ENCODE results near the gene OR52N4.

DNA sequence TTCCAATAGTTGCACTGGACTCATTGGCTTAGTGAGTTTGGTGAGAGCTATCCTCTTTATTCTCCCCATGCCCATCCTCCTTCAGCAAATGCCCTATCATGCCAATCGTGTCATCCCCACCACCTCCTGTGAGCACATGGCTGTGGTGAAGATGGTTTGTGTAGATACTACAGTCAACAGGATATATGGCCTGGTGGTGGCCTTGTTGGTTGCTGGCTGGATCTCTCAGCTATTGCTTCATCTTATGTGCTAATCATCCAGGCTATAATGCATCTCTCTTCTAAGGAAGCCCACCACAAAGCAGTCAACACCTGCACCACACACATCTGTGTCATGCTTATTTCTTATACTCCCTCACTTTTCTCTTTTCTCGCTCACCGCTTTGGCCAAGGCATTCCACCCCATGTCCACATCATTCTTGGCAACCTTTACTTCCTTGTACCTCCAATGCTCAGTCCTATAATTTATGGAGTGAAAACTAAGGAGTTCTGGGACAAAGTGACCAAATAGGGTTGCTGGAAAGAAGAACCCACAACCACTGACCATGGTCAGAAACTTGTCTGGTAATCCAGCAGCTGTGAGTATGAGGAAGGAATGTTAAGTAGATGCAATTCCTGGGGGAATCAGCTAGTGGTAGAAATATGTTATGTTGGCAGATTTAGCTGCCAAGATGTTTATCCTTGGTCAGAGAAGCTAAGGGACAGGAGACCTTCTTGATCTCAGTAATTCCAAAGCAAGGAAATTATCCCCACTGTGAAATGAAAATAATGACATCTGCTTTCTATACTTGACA, 34.1 kb upstream of the OR52N4 start:
- no peak for TF ChIP-seq CTCF (IDR thresholded peaks at IDR 0.05; ENCODE audit: low read depth, low read length, poor library complexity, severe bottlenecking)
- TF ChIP-seq EZH2phosphoT487 (IDR thresholded peaks at IDR 0.05; ENCODE audit: borderline replicate concordance, low read length), result no peak
